GM19328 (cell line): ENCODE data around the gene TMEM41A.

Experiments used
- ATAC-seq: cut with Tn5 transposase; IDR thresholded peaks from one replicate; pipeline ENCODE4 v1.9.1; 2021; ENCODE audit warnings: mild to moderate bottlenecking, moderate library complexity; ENCODE audit not compliant: unreplicated experiment

Gene TMEM41A

GRCh38 chr3:185498503-185499396 is at the start of gene TMEM41A:
TSS of gene TMEM41A (minus strand) at chr3:185499035. CDS start at chr3:185498961, 74 bp downstream.
- peak; percentile 94 for ATAC-seq

GRCh38 chr3:185540695-185541094 is 41.9 kb upstream of the TMEM41A start:
- no peak for ATAC-seq

- no peak for ATAC-seq
Measured at GRCh38 chr3:185539934-185540333, 41.1 kb upstream of the TMEM41A start.

GRCh38 chr3:185537369-185537970 is 38.6 kb upstream of the TMEM41A start:
- ATAC-seq: peak; percentile 98

GRCh38 chr3:185534511-185534910 is 35.7 kb upstream of the TMEM41A start:
- ATAC-seq: no peak

GRCh38 chr3:185532901-185533300 is 34.1 kb upstream of the TMEM41A start:
- no peak for ATAC-seq

GRCh38 chr3:185530856-185531255 is 32.0 kb upstream of the TMEM41A start:
- ATAC-seq: no peak

- ATAC-seq: no peak
Measured at GRCh38 chr3:185528532-185528931, 29.7 kb upstream of the TMEM41A start.

GRCh38 chr3:185527364-185527763 is 28.5 kb upstream of the TMEM41A start:
- no peak for ATAC-seq

GRCh38 chr3:185526349-185526951 is 27.6 kb upstream of the TMEM41A start:
- no peak for ATAC-seq

- ATAC-seq: no peak
Measured at GRCh38 chr3:185521349-185522138, 22.7 kb upstream of the TMEM41A start.

- no peak for ATAC-seq
Measured at GRCh38 chr3:185519021-185519420, 20.2 kb upstream of the TMEM41A start.

- ATAC-seq: no peak
Measured at GRCh38 chr3:185517387-185518130, 18.7 kb upstream of the TMEM41A start.

GRCh38 chr3:185511711-185512110 is 12.9 kb upstream of the TMEM41A start:
- ATAC-seq: no peak

GRCh38 chr3:185508335-185508991 is 9.6 kb upstream of the TMEM41A start:
- ATAC-seq: no peak

- no peak for ATAC-seq
Measured at GRCh38 chr3:185507883-185508282, 9.0 kb upstream of the TMEM41A start.

GRCh38 chr3:185504636-185505035 is 5.8 kb upstream of the TMEM41A start:
- no peak for ATAC-seq

- no peak for ATAC-seq
Measured at GRCh38 chr3:185503521-185503920, 4.7 kb upstream of the TMEM41A start.

- no peak for ATAC-seq
Measured at GRCh38 chr3:185502987-185503386, 4.2 kb upstream of the TMEM41A start.

- ATAC-seq: no peak
Measured at GRCh38 chr3:185490241-185490640, 8.6 kb downstream of the TMEM41A start.
